Stimulated activated CD8-positive, alpha-beta memory T cell treated with anti-CD3 and anti-CD28 coated beads, Interleukin-12 subunit alpha, Interleukin-12 subunit beta, amount 100 ng/mL, for 24 hours (primary cell): ENCODE data around the gene HSPA12A.

ENCODE experiments used
- DNase-seq: peaks from one replicate; pipeline ENCODE4 v3.0.0-alpha.2; 2020; ENCODE audit errors: extremely low read depth

HSPA12A gene

DNA sequence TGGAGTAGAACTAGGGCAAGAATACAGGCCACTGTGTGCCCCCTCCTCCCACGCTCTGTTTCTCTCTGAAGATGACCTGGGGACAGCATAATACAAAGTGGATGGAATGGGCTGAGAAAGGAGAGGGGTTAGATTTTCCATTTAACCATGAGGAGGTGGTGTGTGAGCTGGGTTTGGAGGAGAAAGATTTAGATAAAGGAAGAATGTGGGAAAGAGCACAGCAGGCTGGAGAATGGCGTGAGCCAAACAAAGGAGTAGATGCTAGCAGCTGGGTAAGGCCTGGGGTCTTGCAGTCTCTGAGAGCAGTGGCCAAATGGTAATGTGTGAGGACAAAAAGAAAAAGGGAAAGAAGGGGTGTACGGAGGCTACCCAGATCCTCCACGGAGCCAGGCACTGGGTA is 113.0 kb downstream of the HSPA12A start:
- DNase-seq, result no peak

DNA sequence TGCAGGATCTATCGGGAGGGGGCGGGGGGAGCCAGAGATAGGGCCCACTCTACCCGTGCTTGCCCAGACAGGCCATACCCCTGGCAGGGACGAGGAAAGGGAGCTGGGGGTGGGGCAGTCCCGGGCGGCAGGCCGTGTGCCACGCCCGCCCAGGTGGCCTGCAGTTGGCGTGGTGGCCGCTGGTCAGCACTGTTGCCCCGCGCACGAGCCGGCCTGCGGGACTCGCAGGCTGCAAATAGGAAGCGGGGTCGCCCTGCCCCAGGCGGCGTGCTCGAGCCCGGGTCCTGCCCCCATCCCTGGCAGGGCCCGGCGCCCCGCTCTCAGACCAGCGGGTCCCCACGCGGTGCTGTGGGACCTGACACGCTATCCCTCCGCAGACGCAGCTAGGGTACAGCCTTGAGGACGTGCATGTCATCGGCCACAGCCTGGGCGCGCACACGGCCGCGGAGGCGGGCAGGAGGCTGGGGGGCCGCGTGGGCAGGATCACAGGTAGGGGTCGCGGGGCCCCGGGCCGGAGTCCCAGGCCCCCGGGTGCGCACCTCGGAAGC is 114.9 kb downstream of the HSPA12A start:
- no peak for DNase-seq

DNA sequence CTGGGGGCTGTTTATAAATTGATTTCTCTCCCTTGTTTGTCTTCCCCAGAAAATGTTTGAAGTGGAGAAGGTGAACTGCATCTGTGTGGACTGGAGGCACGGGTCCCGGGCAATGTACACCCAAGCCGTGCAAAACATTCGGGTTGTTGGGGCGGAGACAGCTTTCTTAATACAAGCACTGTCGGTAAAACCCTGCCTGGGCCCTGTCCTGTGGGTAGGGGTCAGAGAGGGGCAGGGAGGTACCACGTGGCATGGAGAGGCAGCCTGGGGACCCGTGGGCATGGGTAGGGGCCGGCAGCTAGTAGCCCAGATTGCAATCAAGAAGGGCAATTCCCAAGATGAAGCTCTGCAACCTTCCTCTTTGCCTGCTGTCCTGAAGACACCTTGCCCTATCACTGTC is 115.6 kb downstream of the HSPA12A start:
- no peak for DNase-seq

DNA sequence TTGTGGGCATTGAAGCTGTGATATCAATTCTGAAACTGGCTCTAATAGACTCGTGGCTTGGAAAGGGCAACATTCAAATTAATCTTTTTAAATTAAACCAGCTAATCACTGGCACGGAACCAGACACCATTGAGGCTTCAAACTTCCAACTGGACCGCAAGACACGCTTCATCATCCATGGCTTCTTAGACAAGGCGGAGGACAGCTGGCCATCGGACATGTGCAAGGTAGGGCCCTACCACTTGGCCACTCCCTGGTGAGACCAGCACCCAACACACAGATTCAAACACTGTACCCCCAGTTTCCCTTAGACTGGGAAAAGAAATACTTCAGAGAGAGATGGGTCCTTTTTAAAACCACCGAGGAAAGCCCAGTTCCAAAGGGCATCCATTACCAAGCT is 116.5 kb downstream of the HSPA12A start:
- DNase-seq, result no peak

DNA sequence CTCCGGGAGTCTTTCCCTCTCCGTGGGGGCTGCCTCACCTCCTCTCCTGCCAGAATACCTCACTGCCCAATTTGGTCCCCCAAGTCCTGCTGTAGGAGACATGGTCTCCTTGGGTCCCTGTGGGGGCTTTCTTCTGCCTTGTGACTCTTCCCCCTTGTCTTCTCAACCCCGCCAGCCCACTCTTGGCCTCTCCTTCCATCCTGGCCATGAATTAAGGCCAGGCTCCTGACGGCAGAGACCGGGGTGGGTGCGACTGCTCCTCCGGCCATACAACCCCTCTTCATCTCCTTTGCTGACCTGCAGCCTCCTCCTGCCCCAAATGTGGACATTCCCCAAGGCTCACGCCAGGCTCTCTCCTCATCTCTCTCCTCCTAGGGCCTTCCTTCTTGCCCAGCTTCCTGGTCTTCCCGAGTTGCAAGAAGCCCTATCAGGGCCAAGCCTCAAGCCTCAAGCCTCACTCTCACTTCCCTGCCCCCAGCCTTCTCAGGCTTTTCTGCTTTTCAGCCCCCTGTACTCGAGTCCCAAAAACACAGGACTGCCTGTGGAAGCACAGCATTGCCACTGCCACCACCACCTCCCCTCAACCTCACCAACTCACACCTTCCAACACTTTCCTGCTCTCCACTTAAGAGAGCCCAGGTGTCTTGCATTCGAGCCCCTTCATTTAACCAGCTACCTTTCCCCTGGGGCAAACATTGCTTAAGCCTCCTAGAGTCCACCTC is 120.3 kb downstream of the HSPA12A start:
- DNase-seq, result no peak

DNA sequence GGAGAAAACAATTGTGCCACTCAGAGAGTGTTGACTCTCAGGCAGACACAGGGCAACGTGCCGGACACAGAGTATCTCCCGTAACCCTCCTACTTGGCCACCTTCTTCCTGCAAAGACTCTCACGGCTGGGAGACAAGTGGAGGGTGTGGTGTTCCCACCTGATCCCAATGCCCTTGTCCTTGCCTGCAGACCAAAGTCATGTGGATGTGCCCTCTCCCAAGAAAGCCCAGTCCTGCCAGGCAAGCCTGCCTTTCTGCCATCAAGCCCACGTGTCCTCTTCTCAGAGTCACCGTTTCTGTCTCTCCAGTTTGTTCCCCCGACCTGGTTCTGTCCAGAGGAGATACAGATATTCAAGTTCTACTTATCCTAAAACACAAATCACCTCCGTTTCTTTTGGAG is 120.9 kb downstream of the HSPA12A start:
- no peak for DNase-seq
